PC-9 (cell line): Measurements from ENCODE around the gene LAX1. TPM values are rescaled to one million over a fixed set of nuclear protein-coding genes. Genes with fewer than 3 reads are reported as not detected.

Experiments
- BruUV-seq: library from RNA; stranded (reverse); fragments of 400-500 nt; replicated peaks from 2 replicates; lab custom pipeline; 2021; lab: Mats Ljungman, UMichigan
- CTCF ChIA-PET: fragments of 300-600 bp; sonication (Branson Sonifier 250); formaldehyde crosslinking; loops from one replicate; lab custom pipeline; 2022; ENCODE audit warnings: antibody characterized with exemption; lab: Charles Lee
- POLR2A ChIA-PET: fragments of 300-600 bp; sonication (Branson Sonifier 250); formaldehyde crosslinking; loops from one replicate; lab custom pipeline; 2022; ENCODE audit warnings: antibody characterized with exemption; ENCODE audit not compliant: unreplicated experiment; lab: Charles Lee
- DNase-seq, 2 experiments: peaks; one replicate each; pipeline versions ENCODE4 v3.0.0 to v3.0.0-alpha.2; 2015 to 2022; ENCODE audit warnings: mixed read lengths in 1 of 2
- H2AFZ ChIP-seq: fragments of 200-600 bp; sonication (generic); 2 replicates; pipeline ENCODE4 v1.8.1; 2017; ENCODE audit warnings: antibody characterized with exemption
- H3F3A ChIP-seq: fragments of 200-600 bp; sonication (generic); 2 replicates; pipeline ENCODE4 v1.8.1; 2017; ENCODE audit warnings: antibody characterized with exemption, mild to moderate bottlenecking, low read depth; ENCODE audit not compliant: insufficient read depth
- H3K27ac ChIP-seq: fragments of 200-600 bp; sonication (generic); 2 replicates; pipeline ENCODE4 v1.6.1; 2016; ENCODE audit warnings: mixed run types
- H3K27me3 ChIP-seq: fragments of 200-600 bp; sonication (generic); 2 replicates; pipeline ENCODE4 v1.6.1; 2016; ENCODE audit warnings: low read depth, mixed run types; ENCODE audit not compliant: insufficient read depth
- H3K36me3 ChIP-seq: fragments of 200-600 bp; sonication (generic); 2 replicates; pipeline ENCODE4 v1.6.1; 2016; ENCODE audit warnings: low read depth, mixed run types
- H3K4me1 ChIP-seq: fragments of 200-600 bp; sonication (generic); replicated peaks from 2 replicates; pipeline ENCODE4 v1.6.1; 2016; ENCODE audit warnings: mixed run types; ENCODE audit not compliant: insufficient read depth
- H3K4me2 ChIP-seq: fragments of 200-600 bp; sonication (generic); 2 replicates; pipeline ENCODE4 v1.6.1; 2017; ENCODE audit warnings: mixed run types
- H3K4me3 ChIP-seq: fragments of 200-600 bp; sonication (generic); 2 replicates; pipeline ENCODE4 v1.6.1; 2016; ENCODE audit warnings: mixed run types
- H3K79me2 ChIP-seq: fragments of 200-600 bp; sonication (generic); 2 replicates; pipeline ENCODE4 v1.6.1; 2017; ENCODE audit warnings: low read depth, mixed run types
- H3K9me2 ChIP-seq: fragments of 200-600 bp; sonication (generic); 2 replicates; pipeline ENCODE4 v1.8.1; 2017; ENCODE audit warnings: mild to moderate bottlenecking; ENCODE audit not compliant: insufficient read depth
- H3K9me3 ChIP-seq: fragments of 200-600 bp; sonication (generic); 2 replicates; pipeline ENCODE4 v1.8.1; 2016; ENCODE audit warnings: low read depth; ENCODE audit not compliant: insufficient read depth
- H4K20me1 ChIP-seq: fragments of 200-600 bp; sonication (generic); 2 replicates; pipeline ENCODE4 v1.8.1; 2017; ENCODE audit not compliant: insufficient read depth
- EZH2 ChIP-seq: fragments of 200-600 bp; sonication (generic); IDR thresholded peaks from 2 replicates; pipeline ENCODE4 v1.8.0; 2017; ENCODE audit warnings: antibody characterized with exemption, low read depth
- intact Hi-C: fragments of 100-400 bp; cut with micrococcal nuclease; formaldehyde crosslinking; loops from one replicate; pipeline ENCODE4 v1.10.0; 2022; ENCODE audit not compliant: unreplicated experiment
- total RNA-seq: library from RNA; stranded (reverse); gene quantifications from 2 replicates; pipeline ENCODE4 v1.2.3, GENCODE V29; 2021
- TF ChIP-seq, protein P1 (sequence below): fragments of 200-600 bp; sonication (generic); conservative IDR thresholded peaks from 2 replicates; pipeline ENCODE4 v1.6.1; 2017; ENCODE audit warnings: mixed run types, antibody characterized with exemption, mild to moderate bottlenecking, moderate library complexity

Gene LAX1
- total RNA-seq, 1 experiment from 2014 or later = not detected

DNA sequence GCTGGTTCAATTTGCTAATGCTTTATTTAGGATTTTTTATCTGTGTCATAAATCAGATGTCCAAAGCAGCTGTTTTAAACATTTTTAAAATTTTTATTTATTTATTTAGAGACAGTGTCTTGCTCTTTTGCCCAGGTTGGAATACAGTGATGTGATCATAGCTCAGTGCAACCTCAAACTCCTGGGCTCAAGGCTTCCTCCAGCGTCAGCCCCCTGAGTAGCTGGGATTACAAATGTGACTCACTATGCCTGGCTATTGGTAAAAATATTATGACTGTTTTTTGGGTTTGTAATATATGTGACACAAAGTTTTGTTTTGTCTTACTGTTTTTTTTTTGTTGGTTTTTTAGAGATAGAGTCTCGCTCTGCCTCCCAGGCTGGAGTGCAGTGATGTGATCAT lies 42.2 kb downstream of the LAX1 start:
- H3K9me3 ChIP-seq = no peaks in the 10 kb centered on the region
- no peaks in the 10 kb centered on the region for H3K9me2 ChIP-seq
- H3K4me1 ChIP-seq = no peaks in the 10 kb centered on the region
- ChIA-PET POLR2A (interaction anchor here (0.5 kb wide), 1 partner anchor 33 kb away, joined by 5 read pairs; no protein-coding TSS in a partner anchor), CTCF (no interaction called here)
- BruUV-seq = no TSS peak
- H3K4me3 ChIP-seq = no peak overlapping the region
- H3K79me2 ChIP-seq = peaks cover 76% of the 10 kb centered on the region
- TF ChIP-seq EZH2 = no peak
- TF ChIP-seq, protein P1, sequence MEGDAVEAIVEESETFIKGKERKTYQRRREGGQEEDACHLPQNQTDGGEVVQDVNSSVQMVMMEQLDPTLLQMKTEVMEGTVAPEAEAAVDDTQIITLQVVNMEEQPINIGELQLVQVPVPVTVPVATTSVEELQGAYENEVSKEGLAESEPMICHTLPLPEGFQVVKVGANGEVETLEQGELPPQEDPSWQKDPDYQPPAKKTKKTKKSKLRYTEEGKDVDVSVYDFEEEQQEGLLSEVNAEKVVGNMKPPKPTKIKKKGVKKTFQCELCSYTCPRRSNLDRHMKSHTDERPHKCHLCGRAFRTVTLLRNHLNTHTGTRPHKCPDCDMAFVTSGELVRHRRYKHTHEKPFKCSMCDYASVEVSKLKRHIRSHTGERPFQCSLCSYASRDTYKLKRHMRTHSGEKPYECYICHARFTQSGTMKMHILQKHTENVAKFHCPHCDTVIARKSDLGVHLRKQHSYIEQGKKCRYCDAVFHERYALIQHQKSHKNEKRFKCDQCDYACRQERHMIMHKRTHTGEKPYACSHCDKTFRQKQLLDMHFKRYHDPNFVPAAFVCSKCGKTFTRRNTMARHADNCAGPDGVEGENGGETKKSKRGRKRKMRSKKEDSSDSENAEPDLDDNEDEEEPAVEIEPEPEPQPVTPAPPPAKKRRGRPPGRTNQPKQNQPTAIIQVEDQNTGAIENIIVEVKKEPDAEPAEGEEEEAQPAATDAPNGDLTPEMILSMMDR = no peak
- no peak for DNase-seq
- peaks cover 4% of the 10 kb centered on the region; the same call in 1 of the 2 replicates for H3F3A ChIP-seq
- H3K27me3 ChIP-seq = no peaks in the 10 kb centered on the region
- H2AFZ ChIP-seq = no peak overlapping the region
- no peak overlapping the region for H3K27ac ChIP-seq
- intact Hi-C loops = no loop called here
- H4K20me1 ChIP-seq = peaks cover 74% of the 10 kb centered on the region
- H3K36me3 ChIP-seq = peaks cover 35% of the 10 kb centered on the region
- no peak overlapping the region for H3K4me2 ChIP-seq

DNA sequence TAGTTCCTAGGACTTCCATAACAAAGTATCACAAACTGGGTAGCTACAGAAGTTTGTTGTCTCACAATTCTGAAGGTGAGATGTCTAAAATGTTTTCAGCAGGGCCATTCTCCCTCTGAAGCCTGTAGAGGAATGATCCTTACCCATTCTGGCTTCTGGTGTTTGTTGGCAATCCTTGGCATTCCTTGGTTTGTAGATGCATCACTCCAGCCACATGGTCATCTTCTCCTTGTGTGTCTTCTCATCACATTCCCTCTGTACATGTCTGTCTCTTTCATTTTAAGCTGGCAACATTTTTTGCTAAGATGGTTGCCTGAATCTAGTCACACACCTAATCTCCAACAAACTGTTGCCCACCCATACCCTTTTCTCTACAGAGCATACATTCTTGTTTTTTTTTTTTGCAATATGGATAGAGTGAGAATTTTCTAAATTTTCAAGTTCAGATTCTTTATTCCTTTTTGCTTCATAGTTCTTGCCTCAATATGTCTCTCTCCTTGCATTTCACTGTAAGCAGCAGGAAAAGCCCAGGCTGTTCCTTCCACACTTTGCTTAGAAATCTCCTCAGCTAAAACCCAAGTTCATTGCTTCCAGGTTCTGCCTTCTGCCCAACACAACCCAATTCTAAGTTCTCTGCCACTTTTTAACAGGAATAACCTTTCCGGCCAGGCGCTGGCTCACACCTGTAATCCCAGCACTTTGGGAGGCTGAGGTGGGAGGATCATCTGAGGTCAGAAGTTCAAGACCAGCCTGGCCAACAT lies 48.8 kb downstream of the LAX1 start:
- Histone ChIP-seq H3K27me3 (no peaks in the 10 kb centered on the region), H3K9me3 (no peaks in the 10 kb centered on the region), H2AFZ (no peak overlapping the region), H3K4me1 (no peaks in the 10 kb centered on the region), H3K9me2 (no peaks in the 10 kb centered on the region), H3K4me2 (no peak overlapping the region), H3K27ac (no peak overlapping the region), H3K4me3 (no peak overlapping the region), H3K79me2 (peaks cover 48% of the 10 kb centered on the region), H3F3A (no peaks in the 10 kb centered on the region; the same call in 1 of the 2 replicates), H4K20me1 (peaks cover 64% of the 10 kb centered on the region), H3K36me3 (peaks cover 30% of the 10 kb centered on the region)
- CTCF ChIA-PET = no interaction called here
- DNase-seq = no peak
- TF ChIP-seq EZH2 = no peak
- TF ChIP-seq, protein P1 = no peak
- intact Hi-C loops = no loop called here
- no TSS peak for BruUV-seq
- POLR2A ChIA-PET = no interaction called here

DNA sequence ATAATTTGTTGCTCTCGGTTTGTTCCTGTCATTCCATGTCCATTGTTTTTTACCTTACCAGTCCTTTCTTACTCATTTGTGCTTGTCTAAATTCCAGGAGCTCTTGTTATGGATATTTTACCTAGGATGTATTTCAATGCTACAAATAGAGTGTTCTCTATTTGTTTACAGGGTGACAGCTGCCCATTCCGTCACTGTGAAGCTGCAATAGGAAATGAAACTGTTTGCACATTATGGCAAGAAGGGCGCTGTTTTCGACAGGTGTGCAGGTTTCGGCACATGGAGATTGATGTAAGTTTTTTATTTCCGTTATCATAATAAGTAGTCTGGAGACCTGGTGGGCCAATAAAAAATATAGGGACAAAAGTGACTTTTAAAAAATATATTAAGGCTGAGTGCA lies 53.4 kb downstream of the LAX1 start:
- Histone ChIP-seq H3K9me2 (no peaks in the 10 kb centered on the region), H3K4me3 (no peak overlapping the region), H3K4me2 (no peak overlapping the region), H3F3A (no peaks in the 10 kb centered on the region; the same call in 1 of the 2 replicates), H3K27ac (no peak overlapping the region), H4K20me1 (peaks cover 74% of the 10 kb centered on the region), H3K27me3 (no peaks in the 10 kb centered on the region), H3K79me2 (peaks cover 38% of the 10 kb centered on the region), H3K36me3 (peaks cover 49% of the 10 kb centered on the region), H2AFZ (no peak overlapping the region), H3K4me1 (no peaks in the 10 kb centered on the region), H3K9me3 (no peaks in the 10 kb centered on the region)
- TF ChIP-seq EZH2 = no peak
- TF ChIP-seq, protein P1 = no peak
- intact Hi-C loops = no loop called here
- no TSS peak for BruUV-seq
- POLR2A ChIA-PET = no interaction called here
- no peak for DNase-seq
- CTCF ChIA-PET = no interaction called here
